Right ventricle myocardium superior (tissue), 1 donor: Measurements from ENCODE around the gene NDUFS8. TPM values are rescaled to one million over a fixed set of nuclear protein-coding genes. Genes with fewer than 3 reads are reported as not detected.
A peak's percentile ranks its signal among the peaks of the same experiment; 100 is the strongest.

Experiments used
- ATAC-seq: fragments of 200-7000 bp; cut with Tn5 transposase; one replicate; pipeline ENCODE4 v1.9.1; 2020; ENCODE audit warnings: mild to moderate bottlenecking; ENCODE audit not compliant: poor library complexity
- DNase-seq: peaks from one replicate; pipeline ENCODE4 v3.0.0-alpha.2; 2020
- intact Hi-C: fragments of 100-400 bp; cut with DNase I; formaldehyde crosslinking; loops from one replicate; pipeline ENCODE4 v1.11.2; 2022
- total RNA-seq: library from RNA; stranded (reverse); fragmentation: NEBNext Ultra II Directional; extraction: Animal tissue kit (Norgen Biotek cat#: 25700); gene quantifications from one replicate; pipeline ENCODE4 v1.2.1, GENCODE V29; 2021
- donor health status: DM: no; HTN: yes; CAD: no; lungs with severe emphysema.

The NDUFS8 gene
- total RNA-seq, 1 donor from 2014 or later: 474 TPM

DNA sequence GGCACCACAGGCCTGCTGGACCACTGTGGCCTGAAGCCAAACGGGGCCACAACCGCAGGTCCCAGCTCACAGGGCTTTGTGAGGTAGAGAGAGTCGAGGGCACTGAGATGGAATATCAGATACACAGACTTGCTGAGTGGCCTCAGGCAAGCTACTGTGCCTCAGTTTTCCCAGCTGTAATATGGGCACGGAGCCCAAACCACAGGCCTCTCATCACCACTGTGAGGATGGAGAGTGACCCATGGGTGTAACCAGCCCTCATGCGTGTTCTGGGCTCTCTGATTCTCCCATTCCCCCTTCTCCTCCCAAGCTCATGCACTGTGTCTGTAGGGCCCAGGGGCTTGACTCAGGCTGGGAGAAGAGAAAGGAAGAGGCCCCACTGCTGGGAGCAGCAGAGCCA lies 30.8 kb upstream of the NDUFS8 start:
- ATAC-seq: no peak
- intact Hi-C loops: no loop called here
- DNase-seq: no peak

DNA sequence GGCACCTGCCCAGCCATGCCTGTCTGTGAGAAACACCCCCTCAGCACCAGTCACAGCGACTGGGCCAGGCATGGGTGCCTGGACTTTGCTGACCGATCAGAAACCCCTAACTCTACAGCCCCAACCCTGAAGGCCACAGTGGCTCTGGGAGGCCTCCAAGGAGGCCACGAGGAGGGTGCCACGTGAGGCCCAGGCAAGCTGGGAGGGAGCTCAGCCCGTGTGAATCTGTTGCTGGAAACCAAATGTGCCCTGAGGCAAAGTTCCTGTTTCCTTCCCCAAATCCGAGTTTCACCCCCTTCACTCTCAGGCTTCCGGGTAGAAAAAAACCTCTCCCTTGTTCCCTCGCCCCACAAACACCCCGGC lies 27.9 kb upstream of the NDUFS8 start:
- no peak for DNase-seq
- ATAC-seq: peak; percentile 12
- intact Hi-C loops: no loop called here

DNA sequence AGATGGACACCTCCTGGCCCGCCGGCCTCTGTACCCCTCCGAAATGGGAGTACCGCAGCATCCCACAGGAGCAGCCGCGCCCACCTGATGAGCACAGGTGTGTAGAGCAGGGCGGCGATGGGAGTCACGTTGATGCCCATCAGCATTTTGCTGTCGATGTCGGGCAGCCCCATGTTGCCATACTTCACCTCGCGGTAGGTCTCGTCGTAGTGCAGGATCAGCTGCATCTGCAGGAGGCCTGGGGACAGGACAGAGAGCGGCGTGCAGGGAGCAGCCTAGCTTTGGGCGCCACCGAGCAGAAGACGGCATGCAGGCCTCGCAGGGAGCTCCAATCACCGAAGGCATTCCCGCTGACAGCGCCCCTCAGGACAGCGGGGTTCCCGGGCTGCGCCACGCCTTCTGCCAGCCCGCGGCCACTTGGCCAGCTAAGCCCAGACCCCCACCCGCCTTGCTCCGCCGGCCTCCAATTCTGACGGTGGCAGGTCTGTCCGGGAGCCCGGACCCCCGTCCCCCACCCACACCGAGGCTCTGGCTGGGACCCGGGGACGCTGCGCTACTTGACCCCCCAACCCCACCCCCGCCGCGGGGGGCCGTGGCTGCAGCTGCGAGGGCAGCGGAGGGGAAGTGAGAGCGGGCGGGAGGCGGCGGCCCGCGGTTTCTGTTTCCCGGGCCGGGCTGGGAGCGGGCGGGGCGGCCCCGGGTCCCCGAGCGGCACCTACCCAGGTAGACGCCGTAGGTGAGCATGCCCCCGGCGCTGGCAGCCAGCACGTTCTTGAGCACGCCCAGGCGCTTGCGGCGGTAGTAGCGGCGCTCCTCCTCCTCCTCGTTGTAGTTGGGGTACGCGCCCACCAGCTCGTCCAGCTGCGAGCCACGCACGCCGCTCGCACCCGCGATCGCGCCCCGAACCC lies 27.3 kb upstream of the NDUFS8 start:
- DNase-seq: peak; percentile 66
- intact Hi-C loops: no loop called here
- ATAC-seq: peak; percentile 33

- intact Hi-C loops: no loop called here
- ATAC-seq: peak; percentile 92
- DNase-seq: peak; percentile 97
Measured at GRCh38 chr11:68003846-68004550, 26.5 kb upstream of the NDUFS8 start, which contains the start of gene UNC93B1. UNC93B1 (minus strand) TSS chr11:68004097; CDS start chr11:68004043, 54 bp downstream.

- DNase-seq (peak; percentile 20), ATAC-seq (no peak)
- intact Hi-C loops: no loop called here
Measured at GRCh38 chr11:68004551-68005335, 25.7 kb upstream of the NDUFS8 start.

- intact Hi-C loops: no loop called here
- ATAC-seq (no peak), DNase-seq (peak; percentile 19)
Measured at GRCh38 chr11:68006606-68007166, 23.8 kb upstream of the NDUFS8 start.

GRCh38 chr11:68007498-68008380 lies 22.7 kb upstream of the NDUFS8 start:
- intact Hi-C loops: no loop called here
- DNase-seq (peak; percentile 36), ATAC-seq (no peak)

- ATAC-seq (peak; percentile 11), DNase-seq (peak; percentile 64)
- intact Hi-C loops: no loop called here
Measured at GRCh38 chr11:68008381-68009337, 21.8 kb upstream of the NDUFS8 start.

- ATAC-seq (no peak), DNase-seq (peak; percentile 47)
- intact Hi-C loops: no loop called here
Measured at GRCh38 chr11:68009391-68010089, 20.9 kb upstream of the NDUFS8 start.

GRCh38 chr11:68010090-68011041 lies 20.1 kb upstream of the NDUFS8 start, which contains the start of gene ALDH3B1:
ALDH3B1 (plus strand) TSS chr11:68010327; CDS start chr11:68015298, 4,971 bp downstream.
- peak; percentile 96 for DNase-seq
- intact Hi-C loops: no loop called here

DNA sequence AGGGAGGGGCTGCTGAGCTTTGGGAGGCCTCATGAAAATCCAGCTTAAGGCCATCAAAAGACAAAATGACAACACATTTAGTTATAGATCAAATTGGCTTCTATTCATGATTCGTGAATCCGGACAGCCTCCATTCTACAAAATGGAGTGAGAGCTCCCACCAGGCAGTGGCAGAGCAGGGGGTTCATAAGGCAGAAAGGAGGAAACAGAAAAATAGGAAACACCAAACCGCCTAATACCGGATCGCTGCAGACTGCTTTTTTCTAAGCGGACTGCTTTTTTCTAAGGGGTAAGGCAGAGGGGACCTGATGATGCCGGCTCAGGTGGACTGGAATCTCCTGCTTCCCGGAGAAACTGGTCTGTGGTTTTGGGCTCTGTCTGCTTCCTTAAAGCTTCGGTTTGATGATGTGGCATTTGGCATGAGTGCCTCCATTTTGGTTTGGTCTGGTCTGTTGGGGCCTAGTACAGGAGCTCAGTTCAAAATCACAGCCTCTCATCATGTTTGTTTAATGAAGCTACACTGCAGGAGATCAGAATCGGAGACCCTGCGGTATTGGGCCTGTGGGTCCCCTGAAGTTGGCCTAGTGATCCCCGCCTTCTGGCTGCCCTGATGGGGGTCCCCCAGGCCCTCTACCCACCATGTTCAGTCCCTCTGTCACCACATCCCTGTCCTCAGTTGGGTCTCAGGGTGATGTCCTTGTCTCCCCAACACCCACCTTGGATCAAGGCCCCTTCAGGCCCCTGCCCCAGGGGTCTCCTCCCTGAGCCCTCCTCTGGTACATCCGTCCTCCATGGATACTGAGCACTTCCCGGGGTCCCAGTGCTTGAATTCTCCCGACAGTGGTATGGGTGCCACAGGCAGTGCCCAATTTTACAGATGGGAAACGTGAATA lies 19.2 kb upstream of the NDUFS8 start:
- no peak for DNase-seq
- intact Hi-C loops: no loop called here

More at GRCh38 chr11:68010090-68011041, 20.1 kb upstream of the NDUFS8 start, which contains the start of gene ALDH3B1:
- ATAC-seq: peak; percentile 89

GRCh38 chr11:68012044-68012842 lies 18.2 kb upstream of the NDUFS8 start:
- intact Hi-C loops: no loop called here

More for the DNA sequence above, 19.2 kb upstream of the NDUFS8 start:
- no peak for ATAC-seq

More at GRCh38 chr11:68012044-68012842, 18.2 kb upstream of the NDUFS8 start:
- no peak for DNase-seq
- ATAC-seq: no peak
